Type B pancreatic cell (in vitro differentiated cells): ENCODE data around the gene CCDC87. TPM values are rescaled to one million over a fixed set of nuclear protein-coding genes. Genes with fewer than 3 reads are reported as not detected.
"Not testable (repeated sequence)": the region's sequence is repeated elsewhere in the genome, so short reads cannot be mapped to it uniquely, and the experiment has no call there.

Experiments
- DNase-seq: peaks from one replicate; pipeline ENCODE4 v3.0.0; 2021; ENCODE audit warnings: mixed read lengths; ENCODE audit not compliant: unreplicated experiment; ENCODE audit errors: extremely low spot score
- H3K27ac Mint-ChIP-seq: 2 replicates; pipeline ENCODE4 v1.8.0; 2021; ENCODE audit warnings: mild to moderate bottlenecking, mixed read lengths
- H3K27me3 Mint-ChIP-seq: 2 replicates; pipeline ENCODE4 v1.8.0; 2021; ENCODE audit warnings: mixed read lengths
- H3K36me3 Mint-ChIP-seq: 2 replicates; pipeline ENCODE4 v1.8.0; 2021; ENCODE audit warnings: mixed read lengths
- H3K4me1 Mint-ChIP-seq: one replicate; pipeline ENCODE4 v1.8.0; 2021; ENCODE audit warnings: mixed read lengths; ENCODE audit not compliant: unreplicated experiment
- H3K4me3 Mint-ChIP-seq: 2 replicates; pipeline ENCODE4 v1.8.0; 2021; ENCODE audit warnings: mild to moderate bottlenecking, mixed read lengths
- H3K9me3 Mint-ChIP-seq: 2 replicates; pipeline ENCODE4 v1.8.0; 2021; ENCODE audit warnings: mixed read lengths
- total RNA-seq: library from RNA; stranded (reverse); gene quantifications from 2 replicates; pipeline ENCODE4 v1.2.1, GENCODE V29; 2021; ENCODE audit warnings: low replicate concordance
- TF ChIP-seq, protein P1 (sequence below): fragments of 200-600 bp; sonication (generic); conservative IDR thresholded peaks from 2 replicates; pipeline ENCODE4 v1.5.0; 2021; ENCODE audit warnings: antibody characterized with exemption, mild to moderate bottlenecking

Gene CCDC87
- total RNA-seq, 1 donor from 2014 or later: 0.94 TPM

GRCh38 chr11:66612458-66612857 lies 19.6 kb upstream of the CCDC87 start:
- no peak overlapping the region for H3K4me3 Mint-ChIP-seq
- TF ChIP-seq, protein P1, sequence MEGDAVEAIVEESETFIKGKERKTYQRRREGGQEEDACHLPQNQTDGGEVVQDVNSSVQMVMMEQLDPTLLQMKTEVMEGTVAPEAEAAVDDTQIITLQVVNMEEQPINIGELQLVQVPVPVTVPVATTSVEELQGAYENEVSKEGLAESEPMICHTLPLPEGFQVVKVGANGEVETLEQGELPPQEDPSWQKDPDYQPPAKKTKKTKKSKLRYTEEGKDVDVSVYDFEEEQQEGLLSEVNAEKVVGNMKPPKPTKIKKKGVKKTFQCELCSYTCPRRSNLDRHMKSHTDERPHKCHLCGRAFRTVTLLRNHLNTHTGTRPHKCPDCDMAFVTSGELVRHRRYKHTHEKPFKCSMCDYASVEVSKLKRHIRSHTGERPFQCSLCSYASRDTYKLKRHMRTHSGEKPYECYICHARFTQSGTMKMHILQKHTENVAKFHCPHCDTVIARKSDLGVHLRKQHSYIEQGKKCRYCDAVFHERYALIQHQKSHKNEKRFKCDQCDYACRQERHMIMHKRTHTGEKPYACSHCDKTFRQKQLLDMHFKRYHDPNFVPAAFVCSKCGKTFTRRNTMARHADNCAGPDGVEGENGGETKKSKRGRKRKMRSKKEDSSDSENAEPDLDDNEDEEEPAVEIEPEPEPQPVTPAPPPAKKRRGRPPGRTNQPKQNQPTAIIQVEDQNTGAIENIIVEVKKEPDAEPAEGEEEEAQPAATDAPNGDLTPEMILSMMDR: no peak
- H3K36me3 Mint-ChIP-seq: peaks cover 3% of the 10 kb centered on the region
- no peak for DNase-seq
- H3K4me1 Mint-ChIP-seq: peaks cover 13% of the 10 kb centered on the region
- no peaks in the 10 kb centered on the region for H3K9me3 Mint-ChIP-seq
- H3K27ac Mint-ChIP-seq: no peak overlapping the region
- no peaks in the 10 kb centered on the region for H3K27me3 Mint-ChIP-seq

GRCh38 chr11:66609721-66610617 lies 17.1 kb upstream of the CCDC87 start:
- H3K36me3 Mint-ChIP-seq: no peaks in the 10 kb centered on the region
- TF ChIP-seq, protein P1: no peak
- no peak overlapping the region for H3K27ac Mint-ChIP-seq
- H3K27me3 Mint-ChIP-seq: no peaks in the 10 kb centered on the region
- no peak for DNase-seq
- peaks cover under 1% of the 10 kb centered on the region for H3K4me1 Mint-ChIP-seq
- no peak overlapping the region for H3K4me3 Mint-ChIP-seq
- H3K9me3 Mint-ChIP-seq: no peaks in the 10 kb centered on the region

DNA sequence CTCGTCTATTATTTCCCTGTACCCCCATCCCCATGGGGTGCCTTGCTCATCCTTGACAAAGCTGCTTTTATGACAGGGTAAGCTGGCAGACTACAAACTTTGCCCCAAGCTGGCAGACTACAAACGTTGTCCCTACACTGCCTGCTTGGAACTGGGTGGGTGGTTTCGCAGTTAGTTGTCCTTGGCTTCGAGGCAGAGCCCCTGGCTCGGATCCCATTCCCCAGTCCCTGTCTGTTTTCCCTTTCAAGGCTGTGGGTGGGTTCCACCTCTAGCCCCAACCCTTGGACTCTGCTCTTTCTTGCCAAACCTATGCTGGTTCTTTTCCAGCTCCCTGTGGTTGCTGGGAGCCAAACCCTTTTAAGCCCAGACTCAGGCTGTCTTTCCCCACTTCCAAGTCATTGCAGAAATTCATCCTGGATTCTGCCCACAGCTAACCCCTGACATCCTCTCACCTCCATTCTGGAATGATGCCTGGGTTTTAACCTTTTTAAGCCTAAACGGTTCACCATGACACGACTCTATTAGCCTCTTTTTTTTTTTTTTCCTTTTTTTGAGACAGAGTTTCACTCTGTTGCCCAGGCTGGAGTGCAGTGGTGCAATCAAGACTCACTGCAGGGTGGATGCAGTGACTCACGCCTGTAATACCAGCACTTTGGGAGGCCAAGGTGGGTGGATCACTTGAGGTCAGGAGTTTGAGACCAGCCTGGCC lies 14.4 kb upstream of the CCDC87 start:
- H3K4me1 Mint-ChIP-seq: no peaks in the 10 kb centered on the region

DNA sequence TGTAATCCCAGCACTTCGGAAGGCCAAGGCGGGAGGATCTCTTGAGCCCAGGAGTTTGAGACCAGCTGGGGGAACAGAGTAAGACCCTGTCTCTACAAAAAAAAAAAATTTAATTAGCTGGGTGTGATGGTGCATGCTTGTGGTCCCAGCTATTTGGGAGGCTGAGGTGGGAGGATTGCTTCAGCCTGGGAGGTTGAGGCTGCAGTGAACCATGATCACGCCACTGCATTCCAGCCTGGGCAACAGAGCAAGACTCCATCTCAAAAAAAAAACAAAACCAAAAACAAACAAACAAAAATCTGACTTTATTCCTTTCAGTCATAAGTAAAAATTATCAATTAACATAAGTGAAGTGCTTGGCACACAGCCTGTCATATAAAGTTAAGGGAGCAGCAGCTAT lies 13.7 kb upstream of the CCDC87 start:
- H3K36me3 Mint-ChIP-seq, H3K4me1 Mint-ChIP-seq: not testable (repeated sequence)

More for the DNA sequence above, 14.4 kb upstream of the CCDC87 start:
- Mint-ChIP-seq H3K9me3 (no peaks in the 10 kb centered on the region), H3K4me3 (no peak overlapping the region), H3K27ac (no peak overlapping the region), H3K27me3 (no peaks in the 10 kb centered on the region), H3K36me3 (peaks cover 1% of the 10 kb centered on the region)
- TF ChIP-seq, protein P1: no peak
- no peak for DNase-seq

GRCh38 chr11:66604155-66604554 lies 11.3 kb upstream of the CCDC87 start:
- peaks cover 5% of the 10 kb centered on the region for H3K4me1 Mint-ChIP-seq
- no peak for DNase-seq
- no peaks in the 10 kb centered on the region for H3K9me3 Mint-ChIP-seq
- H3K36me3 Mint-ChIP-seq: peaks cover 4% of the 10 kb centered on the region
- no peaks in the 10 kb centered on the region for H3K27me3 Mint-ChIP-seq
- no peak overlapping the region for H3K27ac Mint-ChIP-seq
- H3K4me3 Mint-ChIP-seq: no peak overlapping the region
- TF ChIP-seq, protein P1: no peak

More for the DNA sequence above, 13.7 kb upstream of the CCDC87 start:
- not testable (repeated sequence) for H3K9me3 Mint-ChIP-seq, H3K27me3 Mint-ChIP-seq, H3K27ac Mint-ChIP-seq, DNase-seq, H3K4me3 Mint-ChIP-seq

GRCh38 chr11:66603072-66603471 lies 10.2 kb upstream of the CCDC87 start:
- TF ChIP-seq, protein P1: no peak
- no peak for DNase-seq
- no peak overlapping the region for H3K4me3 Mint-ChIP-seq
- no peaks in the 10 kb centered on the region for H3K27me3 Mint-ChIP-seq
- no peaks in the 10 kb centered on the region for H3K9me3 Mint-ChIP-seq
- H3K27ac Mint-ChIP-seq: no peak overlapping the region
- peaks cover 5% of the 10 kb centered on the region for H3K4me1 Mint-ChIP-seq
- H3K36me3 Mint-ChIP-seq: peaks cover 4% of the 10 kb centered on the region
